ENCODE data around the gene ZEB2.

- no peak for TF ChIP-seq POLR2AphosphoS5 (IDR thresholded peaks at IDR 0.05)
- TF ChIP-seq, protein P1, sequence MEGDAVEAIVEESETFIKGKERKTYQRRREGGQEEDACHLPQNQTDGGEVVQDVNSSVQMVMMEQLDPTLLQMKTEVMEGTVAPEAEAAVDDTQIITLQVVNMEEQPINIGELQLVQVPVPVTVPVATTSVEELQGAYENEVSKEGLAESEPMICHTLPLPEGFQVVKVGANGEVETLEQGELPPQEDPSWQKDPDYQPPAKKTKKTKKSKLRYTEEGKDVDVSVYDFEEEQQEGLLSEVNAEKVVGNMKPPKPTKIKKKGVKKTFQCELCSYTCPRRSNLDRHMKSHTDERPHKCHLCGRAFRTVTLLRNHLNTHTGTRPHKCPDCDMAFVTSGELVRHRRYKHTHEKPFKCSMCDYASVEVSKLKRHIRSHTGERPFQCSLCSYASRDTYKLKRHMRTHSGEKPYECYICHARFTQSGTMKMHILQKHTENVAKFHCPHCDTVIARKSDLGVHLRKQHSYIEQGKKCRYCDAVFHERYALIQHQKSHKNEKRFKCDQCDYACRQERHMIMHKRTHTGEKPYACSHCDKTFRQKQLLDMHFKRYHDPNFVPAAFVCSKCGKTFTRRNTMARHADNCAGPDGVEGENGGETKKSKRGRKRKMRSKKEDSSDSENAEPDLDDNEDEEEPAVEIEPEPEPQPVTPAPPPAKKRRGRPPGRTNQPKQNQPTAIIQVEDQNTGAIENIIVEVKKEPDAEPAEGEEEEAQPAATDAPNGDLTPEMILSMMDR (IDR thresholded peaks at IDR 0.05), result no peak
- TF ChIP-seq POLR2A (IDR thresholded peaks at IDR 0.05), result no peak
Observed at GRCh38 chr2:144501627-144502026, 18.3 kb downstream of the ZEB2 start.

Measured in stomach (tissue), 4 donors.